ENCODE measurements around the gene CREB5. TPM values are rescaled to one million over a fixed set of nuclear protein-coding genes. Genes with fewer than 3 reads are reported as not detected.

Gene CREB5
- total RNA-seq, 1 experiment from 2014 or later: 0.49 TPM

GRCh38 chr7:28576656-28577055, 164.3 kb downstream of the CREB5 start:
- ChIA-PET RAD21 (ENCODE audit: low non-redundant PET in 1 of 2, low total read pairs in 2 of 2, uncharacterized antibody in 2 of 2, unreplicated experiment in 2 of 2) (no interaction called here), POLR2A (no interaction called here), CTCF (no interaction called here)
- Histone ChIP-seq H3K27ac (ENCODE audit: low read depth, low read length) (no peak overlapping the region), H3K4me2 (ENCODE audit: low read length) (no peak overlapping the region), H4K20me1 (ENCODE audit: insufficient read depth) (no peaks in the 10 kb centered on the region), H3K4me3 (replicated peaks in 1 of 2; ENCODE audit: low read depth in 1 of 2, low read length in 2 of 2) (no peak overlapping the region), H3K79me2 (ENCODE audit: insufficient read depth, low read length) (no peaks in the 10 kb centered on the region), H2AFZ (ENCODE audit: low read depth, low read length, poor library complexity, severe bottlenecking) (no peak overlapping the region), H3K27me3 (ENCODE audit: insufficient read depth, low read length) (peaks cover 90% of the 10 kb centered on the region), H3K36me3 (ENCODE audit: control insufficient read depth in 1 of 2, insufficient read depth in 2 of 2, low read length in 2 of 2) (no peaks in the 10 kb centered on the region), H3K4me1 (ENCODE audit: control insufficient read depth in 1 of 2, insufficient read depth in 2 of 2, low read length in 2 of 2) (no peaks in the 10 kb centered on the region), H3K9me2 (ENCODE audit: insufficient read depth) (no peaks in the 10 kb centered on the region), H3K9ac (ENCODE audit: low read length) (no peak overlapping the region), H3K9me3 (ENCODE audit: control insufficient read depth in 1 of 2, insufficient read depth in 1 of 2, low read depth in 1 of 2, low read length in 2 of 2) (no peaks in the 10 kb centered on the region)
- TF ChIP-seq ZNF274 (IDR thresholded peaks at IDR 0.05; ENCODE audit: low read depth, low read length): no peak
- TF ChIP-seq EGR1 (IDR thresholded peaks at IDR 0.05; ENCODE audit: low read depth): no peak
- no peak for TF ChIP-seq SRF (IDR thresholded peaks at IDR 0.05; ENCODE audit: low read depth)
- no peak for TF ChIP-seq POLR2AphosphoS5 (IDR thresholded peaks at IDR 0.05; ENCODE audit: low read depth, low read length)
- TF ChIP-seq, protein P1, sequence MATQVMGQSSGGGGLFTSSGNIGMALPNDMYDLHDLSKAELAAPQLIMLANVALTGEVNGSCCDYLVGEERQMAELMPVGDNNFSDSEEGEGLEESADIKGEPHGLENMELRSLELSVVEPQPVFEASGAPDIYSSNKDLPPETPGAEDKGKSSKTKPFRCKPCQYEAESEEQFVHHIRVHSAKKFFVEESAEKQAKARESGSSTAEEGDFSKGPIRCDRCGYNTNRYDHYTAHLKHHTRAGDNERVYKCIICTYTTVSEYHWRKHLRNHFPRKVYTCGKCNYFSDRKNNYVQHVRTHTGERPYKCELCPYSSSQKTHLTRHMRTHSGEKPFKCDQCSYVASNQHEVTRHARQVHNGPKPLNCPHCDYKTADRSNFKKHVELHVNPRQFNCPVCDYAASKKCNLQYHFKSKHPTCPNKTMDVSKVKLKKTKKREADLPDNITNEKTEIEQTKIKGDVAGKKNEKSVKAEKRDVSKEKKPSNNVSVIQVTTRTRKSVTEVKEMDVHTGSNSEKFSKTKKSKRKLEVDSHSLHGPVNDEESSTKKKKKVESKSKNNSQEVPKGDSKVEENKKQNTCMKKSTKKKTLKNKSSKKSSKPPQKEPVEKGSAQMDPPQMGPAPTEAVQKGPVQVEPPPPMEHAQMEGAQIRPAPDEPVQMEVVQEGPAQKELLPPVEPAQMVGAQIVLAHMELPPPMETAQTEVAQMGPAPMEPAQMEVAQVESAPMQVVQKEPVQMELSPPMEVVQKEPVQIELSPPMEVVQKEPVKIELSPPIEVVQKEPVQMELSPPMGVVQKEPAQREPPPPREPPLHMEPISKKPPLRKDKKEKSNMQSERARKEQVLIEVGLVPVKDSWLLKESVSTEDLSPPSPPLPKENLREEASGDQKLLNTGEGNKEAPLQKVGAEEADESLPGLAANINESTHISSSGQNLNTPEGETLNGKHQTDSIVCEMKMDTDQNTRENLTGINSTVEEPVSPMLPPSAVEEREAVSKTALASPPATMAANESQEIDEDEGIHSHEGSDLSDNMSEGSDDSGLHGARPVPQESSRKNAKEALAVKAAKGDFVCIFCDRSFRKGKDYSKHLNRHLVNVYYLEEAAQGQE (IDR thresholded peaks at IDR 0.05; ENCODE audit: low read depth): no peak
- TF ChIP-seq SP1 (IDR thresholded peaks at IDR 0.05; ENCODE audit: low read depth): no peak
- TF ChIP-seq, protein P2, sequence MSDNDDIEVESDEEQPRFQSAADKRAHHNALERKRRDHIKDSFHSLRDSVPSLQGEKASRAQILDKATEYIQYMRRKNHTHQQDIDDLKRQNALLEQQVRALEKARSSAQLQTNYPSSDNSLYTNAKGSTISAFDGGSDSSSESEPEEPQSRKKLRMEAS (IDR thresholded peaks at IDR 0.05): no peak
- no peak for TF ChIP-seq ZFX (IDR thresholded peaks at IDR 0.05)
- TF ChIP-seq YY1 (IDR thresholded peaks at IDR 0.05; ENCODE audit: extremely low read depth, insufficient replicate concordance, low read depth, low read length): no peak
- no peak for TF ChIP-seq EZH2 (IDR thresholded peaks at IDR 0.05)
- no peak for TF ChIP-seq FOSL1 (IDR thresholded peaks at IDR 0.05; ENCODE audit: low read depth)
- TF ChIP-seq TCF7L2 (IDR thresholded peaks at IDR 0.05; ENCODE audit: borderline replicate concordance, extremely low read depth, insufficient read depth, insufficient read length): no peak
- no peak for TF ChIP-seq ATF3 (IDR thresholded peaks at IDR 0.05)
- no peak for TF ChIP-seq ELF1 (IDR thresholded peaks at IDR 0.05; ENCODE audit: borderline replicate concordance, low read depth)
- TF ChIP-seq, protein P3, sequence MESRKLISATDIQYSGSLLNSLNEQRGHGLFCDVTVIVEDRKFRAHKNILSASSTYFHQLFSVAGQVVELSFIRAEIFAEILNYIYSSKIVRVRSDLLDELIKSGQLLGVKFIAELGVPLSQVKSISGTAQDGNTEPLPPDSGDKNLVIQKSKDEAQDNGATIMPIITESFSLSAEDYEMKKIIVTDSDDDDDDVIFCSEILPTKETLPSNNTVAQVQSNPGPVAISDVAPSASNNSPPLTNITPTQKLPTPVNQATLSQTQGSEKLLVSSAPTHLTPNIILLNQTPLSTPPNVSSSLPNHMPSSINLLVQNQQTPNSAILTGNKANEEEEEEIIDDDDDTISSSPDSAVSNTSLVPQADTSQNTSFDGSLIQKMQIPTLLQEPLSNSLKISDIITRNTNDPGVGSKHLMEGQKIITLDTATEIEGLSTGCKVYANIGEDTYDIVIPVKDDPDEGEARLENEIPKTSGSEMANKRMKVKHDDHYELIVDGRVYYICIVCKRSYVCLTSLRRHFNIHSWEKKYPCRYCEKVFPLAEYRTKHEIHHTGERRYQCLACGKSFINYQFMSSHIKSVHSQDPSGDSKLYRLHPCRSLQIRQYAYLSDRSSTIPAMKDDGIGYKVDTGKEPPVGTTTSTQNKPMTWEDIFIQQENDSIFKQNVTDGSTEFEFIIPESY (IDR thresholded peaks at IDR 0.05; ENCODE audit: extremely low read depth, insufficient replicate concordance, low read length): no peak
- TF ChIP-seq EZH2phosphoT487 (IDR thresholded peaks at IDR 0.05; ENCODE audit: borderline replicate concordance): no peak
- TF ChIP-seq JUND (IDR thresholded peaks at IDR 0.05): no peak
- no TSS peak for BruUV-seq (replicated peaks)
- intact Hi-C loops (cut with micrococcal nuclease): no loop called here
- no peak for ATAC-seq
- DNase-seq (ENCODE audit: low read depth, low spot score): no peak
